ACHN (cell line): Measurements from ENCODE around the gene CCDC178.
"Not testable (repeated sequence)": the region's sequence is repeated elsewhere in the genome, so short reads cannot be mapped to it uniquely, and the experiment has no call there.

ENCODE experiments used
- DNase-seq: peaks from one replicate; pipeline ENCODE4 v3.0.0-alpha.2; 2015
- in situ Hi-C: cut with HindIII; loops from 2 replicates; pipeline ENCODE4 v1.10.0; 2017; ENCODE audit warnings: low sequenced_read_pairs, low pct_ligation_motif_present, low pct_unique_long_range_greater_than_20kb

Gene CCDC178

GRCh38 chr18:33159151-33159550, 281.4 kb downstream of the CCDC178 start:
- no peak for DNase-seq
- in situ Hi-C loops: no loop called here

GRCh38 chr18:33157893-33158292, 282.6 kb downstream of the CCDC178 start:
- no peak for DNase-seq
- in situ Hi-C loops: no loop called here

- no peak for DNase-seq
- in situ Hi-C loops: no loop called here
Measured at GRCh38 chr18:33156906-33157470, 283.5 kb downstream of the CCDC178 start.

- in situ Hi-C loops: no loop called here
- DNase-seq: no peak
Measured at GRCh38 chr18:33154049-33154448, 286.5 kb downstream of the CCDC178 start.

- no peak for DNase-seq
- in situ Hi-C loops: no loop called here
Measured at GRCh38 chr18:33152376-33152775, 288.1 kb downstream of the CCDC178 start.

GRCh38 chr18:33147811-33148210, 292.7 kb downstream of the CCDC178 start:
- DNase-seq, in situ Hi-C loops: not testable (repeated sequence)

- in situ Hi-C loops: no loop called here
- DNase-seq: no peak
Measured at GRCh38 chr18:33146014-33146413, 294.5 kb downstream of the CCDC178 start.

- in situ Hi-C loops: no loop called here
Measured at GRCh38 chr18:33135951-33136660, 304.4 kb downstream of the CCDC178 start.

GRCh38 chr18:33132657-33133056, 307.9 kb downstream of the CCDC178 start:
- in situ Hi-C loops: no loop called here
- DNase-seq: no peak

More at GRCh38 chr18:33135951-33136660, 304.4 kb downstream of the CCDC178 start:
- DNase-seq: no peak

GRCh38 chr18:33128581-33128980, 311.9 kb downstream of the CCDC178 start:
- no peak for DNase-seq
- in situ Hi-C loops: no loop called here

- no peak for DNase-seq
- in situ Hi-C loops: no loop called here
Measured at GRCh38 chr18:33123862-33124518, 316.5 kb downstream of the CCDC178 start.

GRCh38 chr18:33116376-33116775, 324.1 kb downstream of the CCDC178 start:
- in situ Hi-C loops: no loop called here
- DNase-seq: no peak

GRCh38 chr18:33115917-33116316, 324.6 kb downstream of the CCDC178 start:
- DNase-seq: no peak
- in situ Hi-C loops: no loop called here

GRCh38 chr18:33115476-33115875, 325.0 kb downstream of the CCDC178 start:
- in situ Hi-C loops: no loop called here
- DNase-seq: no peak

GRCh38 chr18:33114749-33115148, 325.8 kb downstream of the CCDC178 start:
- in situ Hi-C loops: no loop called here
- DNase-seq: no peak

- in situ Hi-C loops: no loop called here
- no peak for DNase-seq
Measured at GRCh38 chr18:33113416-33113815, 327.1 kb downstream of the CCDC178 start.

- no peak for DNase-seq
- in situ Hi-C loops: no loop called here
Measured at GRCh38 chr18:33107511-33107910, 333.0 kb downstream of the CCDC178 start.

- DNase-seq: no peak
- in situ Hi-C loops: no loop called here
Measured at GRCh38 chr18:33101316-33101715, 339.2 kb downstream of the CCDC178 start.

- in situ Hi-C loops: no loop called here
- DNase-seq: no peak
Measured at GRCh38 chr18:33099626-33100025, 340.9 kb downstream of the CCDC178 start.

- no peak for DNase-seq
- in situ Hi-C loops: no loop called here
Measured at GRCh38 chr18:33097126-33097525, 343.4 kb downstream of the CCDC178 start.
